Measurements from ENCODE around the gene MYH1.

Gene MYH1

GRCh38 chr17:10477701-10478100, 40.6 kb downstream of the MYH1 start:
- DNase-seq = no peak

- no peak for DNase-seq
These were observed 43.8 kb downstream of the MYH1 start for GRCh38 chr17:10474536-10474935.

- no peak for DNase-seq
These were observed 46.5 kb downstream of the MYH1 start for GRCh38 chr17:10471858-10472257.

- no peak for DNase-seq
These were observed 48.9 kb downstream of the MYH1 start, which contains the start of gene MYH4 for GRCh38 chr17:10469459-10469858. Gene MYH4 (minus strand): TSS chr17:10469559. CDS start chr17:10466745, 2,814 bp downstream.

GRCh38 chr17:10463402-10463801, 54.9 kb downstream of the MYH1 start:
- DNase-seq = no peak

GRCh38 chr17:10460062-10460461, 58.3 kb downstream of the MYH1 start:
- no peak for DNase-seq

- no peak for DNase-seq
These were observed 59.6 kb downstream of the MYH1 start for GRCh38 chr17:10458701-10459100.

GRCh38 chr17:10457952-10458351, 60.4 kb downstream of the MYH1 start:
- DNase-seq = no peak

GRCh38 chr17:10447026-10447931, 71.1 kb downstream of the MYH1 start:
- DNase-seq = no peak

Data from amniotic stem cell (primary cell).